ENCODE measurements around the gene NUFIP1.

- TF ChIP-seq CTCF (conservative IDR thresholded peaks at IDR 0.05; ENCODE audit: low read length) (peak; percentile 92), EZH2phosphoT487 (IDR thresholded peaks at IDR 0.05; ENCODE audit: borderline replicate concordance) (no peak)
Observed at GRCh38 chr13:44969551-44970484, 19.5 kb downstream of the NUFIP1 start.
